HepG2 (cell line): ENCODE measurements around the gene QSOX1. TPM values are rescaled to one million over a fixed set of nuclear protein-coding genes. Genes with fewer than 3 reads are reported as not detected.

Source experiments
- AFF4 ChIP-seq: sonication (generic); formaldehyde crosslinking; IDR thresholded peaks from 2 replicates; pipeline ENCODE4 v1.4.0; 2020; ENCODE audit warnings: missing genetic modification reagents
- GATA4 ChIP-seq: sonication (generic); IDR thresholded peaks from 2 replicates; pipeline ENCODE4 v1.6.1; 2016; ENCODE audit warnings: antibody characterized with exemption, low read depth, borderline replicate concordance
- ISX ChIP-seq: sonication (generic); formaldehyde crosslinking; conservative IDR thresholded peaks from 2 replicates; pipeline ENCODE4 v1.5.0; 2020; ENCODE audit warnings: missing genetic modification reagents
- MTA1 ChIP-seq: sonication (generic); formaldehyde crosslinking; IDR thresholded peaks from 2 replicates; pipeline ENCODE4 v1.4.0; 2020; ENCODE audit warnings: missing genetic modification reagents, mild to moderate bottlenecking, borderline replicate concordance
- SP2 ChIP-seq: sonication (generic); formaldehyde crosslinking; IDR thresholded peaks from 2 replicates; pipeline ENCODE4 v1.5.1; 2020; ENCODE audit warnings: mild to moderate bottlenecking, missing genetic modification reagents
- USF2 ChIP-seq, 2 experiments: sonication (generic) in 1 of 2; formaldehyde crosslinking in 1 of 2; IDR thresholded peaks; 2 replicates each; pipeline versions ENCODE4 v1.5.1 to v1.6.1; 2011 to 2020; ENCODE audit warnings: borderline replicate concordance in 1 of 2, low read depth in 1 of 2, low read length in 1 of 2, mild to moderate bottlenecking in 1 of 2, missing genetic modification reagents in 1 of 2, moderate library complexity in 1 of 2
- ZFP90 ChIP-seq: sonication (generic); formaldehyde crosslinking; IDR thresholded peaks from 2 replicates; pipeline ENCODE4 v1.8.0; 2022; ENCODE audit warnings: missing genetic modification reagents, mild to moderate bottlenecking, inconsistent platforms, borderline replicate concordance
- polyA plus RNA-seq, 8 experiments: library from polyadenylated mRNA; depleted of rRNA in 3 of 8; stranded (reverse) in 7 of 8; unstranded in 1 of 8; fragments of >200 nt; fragmentation: Illumina TruSeq in 4 of 8; extraction: Trizol in 4 of 8; gene quantifications; 2 replicates each; pipeline versions ENCODE4 v1.2.1 to v1.2.3, GENCODE V29; 2011 to 2016; ENCODE audit warnings: low read depth in 4 of 8, missing spikeins in 1 of 8, mixed read lengths in 1 of 8; ENCODE audit not compliant: insufficient read depth in 1 of 8
- total RNA-seq, 5 experiments: library from RNA; depleted of rRNA; stranded (reverse); fragments of >200 nt; fragmentation: Illumina TruSeq; extraction: Trizol; gene quantifications; 2 replicates each; pipeline ENCODE4 v1.2.3, GENCODE V29; 2016; ENCODE audit warnings: low read depth in 1 of 5
- TF ChIP-seq, protein P1 (sequence below): sonication (generic); formaldehyde crosslinking; IDR thresholded peaks from 2 replicates; pipeline ENCODE4 v1.4.0; 2020; ENCODE audit warnings: mild to moderate bottlenecking, missing genetic modification reagents
- TF ChIP-seq, protein P2 (sequence below): sonication (generic); formaldehyde crosslinking; IDR thresholded peaks from 2 replicates; pipeline ENCODE4 v1.4.0; 2020; ENCODE audit warnings: missing genetic modification reagents
- TF ChIP-seq, protein P3 (sequence below): sonication (generic); formaldehyde crosslinking; IDR thresholded peaks from 2 replicates; pipeline ENCODE4 v1.4.0; 2020; ENCODE audit warnings: missing genetic modification reagents

Gene QSOX1
- total and polyA plus RNA-seq, 2 of the 13 experiments (the other 11 are each of a cell fraction or from before 2014, with no cell fraction given), result 6.8 to 40.2 TPM

DNA sequence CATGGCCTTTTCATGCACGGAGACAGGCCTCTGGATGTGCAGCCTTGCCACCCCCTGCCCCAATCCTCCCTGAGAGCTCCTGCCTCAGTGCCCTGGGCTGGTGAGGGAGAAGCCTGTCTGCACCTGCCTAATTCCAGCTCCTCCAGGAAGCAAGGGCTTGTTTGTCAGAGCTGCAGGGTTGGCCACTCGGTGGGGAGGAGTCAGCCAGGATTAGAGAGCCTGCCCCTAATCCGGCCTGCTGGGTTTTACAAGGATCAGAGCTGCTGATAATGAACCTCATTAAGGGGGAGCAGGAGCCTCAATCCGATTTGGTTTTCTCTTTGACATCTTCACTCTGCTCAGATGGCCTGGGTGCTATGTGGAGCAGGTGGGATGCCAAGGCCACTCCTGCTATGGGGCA, 43.5 kb downstream of the QSOX1 start (continued):
- TF ChIP-seq AFF4 (CRISPR knock-in tag) (no peak), USF2 (IDR thresholded peaks at IDR 0.05; ENCODE audit: low read depth, low read length) (no peak), USF2 (CRISPR knock-in tag; IDR thresholded peaks at IDR 0.05; ENCODE audit: borderline replicate concordance) (no peak), GATA4 (no peak), SP2 (no peak), ISX (CRISPR knock-in tag) (no peak), ZFP90 (CRISPR knock-in tag) (no peak), MTA1 (CRISPR knock-in tag) (no peak)
- TF ChIP-seq, protein P1, sequence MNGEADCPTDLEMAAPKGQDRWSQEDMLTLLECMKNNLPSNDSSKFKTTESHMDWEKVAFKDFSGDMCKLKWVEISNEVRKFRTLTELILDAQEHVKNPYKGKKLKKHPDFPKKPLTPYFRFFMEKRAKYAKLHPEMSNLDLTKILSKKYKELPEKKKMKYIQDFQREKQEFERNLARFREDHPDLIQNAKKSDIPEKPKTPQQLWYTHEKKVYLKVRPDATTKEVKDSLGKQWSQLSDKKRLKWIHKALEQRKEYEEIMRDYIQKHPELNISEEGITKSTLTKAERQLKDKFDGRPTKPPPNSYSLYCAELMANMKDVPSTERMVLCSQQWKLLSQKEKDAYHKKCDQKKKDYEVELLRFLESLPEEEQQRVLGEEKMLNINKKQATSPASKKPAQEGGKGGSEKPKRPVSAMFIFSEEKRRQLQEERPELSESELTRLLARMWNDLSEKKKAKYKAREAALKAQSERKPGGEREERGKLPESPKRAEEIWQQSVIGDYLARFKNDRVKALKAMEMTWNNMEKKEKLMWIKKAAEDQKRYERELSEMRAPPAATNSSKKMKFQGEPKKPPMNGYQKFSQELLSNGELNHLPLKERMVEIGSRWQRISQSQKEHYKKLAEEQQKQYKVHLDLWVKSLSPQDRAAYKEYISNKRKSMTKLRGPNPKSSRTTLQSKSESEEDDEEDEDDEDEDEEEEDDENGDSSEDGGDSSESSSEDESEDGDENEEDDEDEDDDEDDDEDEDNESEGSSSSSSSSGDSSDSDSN (CRISPR knock-in tag), result no peak
- TF ChIP-seq, protein P2, sequence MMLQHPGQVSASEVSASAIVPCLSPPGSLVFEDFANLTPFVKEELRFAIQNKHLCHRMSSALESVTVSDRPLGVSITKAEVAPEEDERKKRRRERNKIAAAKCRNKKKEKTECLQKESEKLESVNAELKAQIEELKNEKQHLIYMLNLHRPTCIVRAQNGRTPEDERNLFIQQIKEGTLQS (CRISPR knock-in tag), result no peak
- TF ChIP-seq, protein P3, sequence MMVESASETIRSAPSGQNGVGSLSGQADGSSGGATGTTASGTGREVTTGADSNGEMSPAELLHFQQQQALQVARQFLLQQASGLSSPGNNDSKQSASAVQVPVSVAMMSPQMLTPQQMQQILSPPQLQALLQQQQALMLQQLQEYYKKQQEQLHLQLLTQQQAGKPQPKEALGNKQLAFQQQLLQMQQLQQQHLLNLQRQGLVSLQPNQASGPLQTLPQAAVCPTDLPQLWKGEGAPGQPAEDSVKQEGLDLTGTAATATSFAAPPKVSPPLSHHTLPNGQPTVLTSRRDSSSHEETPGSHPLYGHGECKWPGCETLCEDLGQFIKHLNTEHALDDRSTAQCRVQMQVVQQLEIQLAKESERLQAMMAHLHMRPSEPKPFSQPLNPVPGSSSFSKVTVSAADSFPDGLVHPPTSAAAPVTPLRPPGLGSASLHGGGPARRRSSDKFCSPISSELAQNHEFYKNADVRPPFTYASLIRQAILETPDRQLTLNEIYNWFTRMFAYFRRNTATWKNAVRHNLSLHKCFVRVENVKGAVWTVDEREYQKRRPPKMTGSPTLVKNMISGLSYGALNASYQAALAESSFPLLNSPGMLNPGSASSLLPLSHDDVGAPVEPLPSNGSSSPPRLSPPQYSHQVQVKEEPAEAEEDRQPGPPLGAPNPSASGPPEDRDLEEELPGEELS (CRISPR knock-in tag), result no peak
